HEK293 (cell line): ENCODE measurements around the gene TOM1.

Experiments
- CTCF ChIP-seq: fragments of 450-650 bp; formaldehyde crosslinking; IDR thresholded peaks from 2 replicates; pipeline ENCODE4 v1.5.1; 2016; ENCODE audit warnings: missing biosample characterization, missing genetic modification characterization
- ZNF169 ChIP-seq: fragments of 450-650 bp; formaldehyde crosslinking; IDR thresholded peaks from 2 replicates; pipeline ENCODE4 v1.5.1; 2016; ENCODE audit warnings: missing biosample characterization, missing genetic modification characterization

GRCh38 chr22:35350539-35351503 lies 51.1 kb downstream of the TOM1 start:
- TF ChIP-seq ZNF169 (tag by site-specific recombination) (no peak), CTCF (peak; percentile 97)
